Measurements from ENCODE around the gene SLC12A7.

SLC12A7 gene

GRCh38 chr5:1079486-1079885 lies 32.4 kb downstream of the SLC12A7 start (continued):
- no peak for TF ChIP-seq YY2 (tag by site-specific recombination; IDR thresholded peaks at IDR 0.05)
- TF ChIP-seq ZNF830 (tag by site-specific recombination; IDR thresholded peaks at IDR 0.05; ENCODE audit: low read depth): no peak
- no peak for TF ChIP-seq SALL2 (tag by site-specific recombination; IDR thresholded peaks at IDR 0.05; ENCODE audit: borderline replicate concordance)
- no peak for TF ChIP-seq ZNF155 (tag by site-specific recombination; IDR thresholded peaks at IDR 0.05)

GRCh38 chr5:1078851-1079250 lies 33.0 kb downstream of the SLC12A7 start:
- Histone ChIP-seq H3K27ac (ENCODE audit: extremely low read depth, low read depth, low read length) (no peak overlapping the region), H3K4me1 (ENCODE audit: control insufficient read depth, insufficient read depth, low read length) (no peaks in the 10 kb centered on the region), H3K9me3 (ENCODE audit: control insufficient read depth, insufficient read depth, low read depth, low read length) (no peaks in the 10 kb centered on the region), H3K36me3 (ENCODE audit: control insufficient read depth in 2 of 2, insufficient read depth in 1 of 2, low read length in 2 of 2) (peaks cover 0 to 53% of the 10 kb centered on the region in 2 experiments; a peak in 2 of 3 replicates), H3K4me3 (ENCODE audit: low read depth, low read length) (no peak overlapping the region)
- CTCF ChIA-PET: no interaction called here
- POLR2A ChIA-PET: no interaction called here
- TF ChIP-seq ZNF600 (tag by site-specific recombination; IDR thresholded peaks at IDR 0.05): no peak
- no peak for TF ChIP-seq ZNF10 (tag by site-specific recombination; IDR thresholded peaks at IDR 0.05)
- no peak for TF ChIP-seq ZNF692 (tag by site-specific recombination; IDR thresholded peaks at IDR 0.05)
- no peak for TF ChIP-seq ZNF416 (tag by site-specific recombination; IDR thresholded peaks at IDR 0.05)
- no peak for TF ChIP-seq ZNF76 (tag by site-specific recombination; IDR thresholded peaks at IDR 0.05; ENCODE audit: borderline replicate concordance, low read depth)
- TF ChIP-seq GLIS1 (tag by site-specific recombination; IDR thresholded peaks at IDR 0.05): no peak
- no peak for TF ChIP-seq ZNF530 (tag by site-specific recombination; IDR thresholded peaks at IDR 0.05; ENCODE audit: low read depth)
- no peak for TF ChIP-seq YY2 (tag by site-specific recombination; IDR thresholded peaks at IDR 0.05)
- no peak for TF ChIP-seq ZNF629 (tag by site-specific recombination; IDR thresholded peaks at IDR 0.05)
- TF ChIP-seq ZNF121 (tag by site-specific recombination; IDR thresholded peaks at IDR 0.05): no peak
- no peak for TF ChIP-seq ZNF138 (tag by site-specific recombination; IDR thresholded peaks at IDR 0.05; ENCODE audit: borderline replicate concordance)
- TF ChIP-seq KLF9 (tag by site-specific recombination; IDR thresholded peaks at IDR 0.05; ENCODE audit: low read depth): no peak
- no peak for TF ChIP-seq TSHZ1 (tag by site-specific recombination; IDR thresholded peaks at IDR 0.05; ENCODE audit: borderline replicate concordance)
- no peak for TF ChIP-seq ZNF302 (tag by site-specific recombination; IDR thresholded peaks at IDR 0.05; ENCODE audit: low read depth)
- no peak for TF ChIP-seq PATZ1 (tag by site-specific recombination; IDR thresholded peaks at IDR 0.05)

GRCh38 chr5:1078206-1078605 lies 33.7 kb downstream of the SLC12A7 start:
- H3K4me1 ChIP-seq (ENCODE audit: control insufficient read depth, insufficient read depth, low read length): no peaks in the 10 kb centered on the region
- H3K4me3 ChIP-seq (ENCODE audit: low read depth, low read length): no peak overlapping the region
- H3K27ac ChIP-seq (ENCODE audit: extremely low read depth, low read depth, low read length): no peak overlapping the region
- CTCF ChIA-PET: no interaction called here
- no peaks in the 10 kb centered on the region for H3K9me3 ChIP-seq (ENCODE audit: control insufficient read depth, insufficient read depth, low read depth, low read length)
- POLR2A ChIA-PET: no interaction called here
- H3K36me3 ChIP-seq (ENCODE audit: control insufficient read depth in 2 of 2, insufficient read depth in 1 of 2, low read length in 2 of 2): peaks cover 0 to 54% of the 10 kb centered on the region in 2 experiments; a peak in 2 of 3 replicates
- no peak for TF ChIP-seq HOXD13 (CRISPR knock-in tag; IDR thresholded peaks at IDR 0.05; ENCODE audit: borderline replicate concordance)
- no peak for TF ChIP-seq ZNF280D (tag by site-specific recombination; IDR thresholded peaks at IDR 0.05)
- TF ChIP-seq ZNF140 (tag by site-specific recombination; IDR thresholded peaks at IDR 0.05): no peak
- TF ChIP-seq ZNF777 (tag by site-specific recombination; IDR thresholded peaks at IDR 0.05; ENCODE audit: borderline replicate concordance): no peak
- no peak for TF ChIP-seq HOXC10 (CRISPR knock-in tag; IDR thresholded peaks at IDR 0.05)
- TF ChIP-seq ZNF157 (tag by site-specific recombination; IDR thresholded peaks at IDR 0.05): no peak
- no peak for TF ChIP-seq ZNF555 (tag by site-specific recombination; conservative IDR thresholded peaks at IDR 0.05)
- no peak for TF ChIP-seq ZNF626 (tag by site-specific recombination; IDR thresholded peaks at IDR 0.05)
